SK-N-SH treated with all-trans-retinoic acid at 6 μM for 48 hours (cell line): Measurements from ENCODE around the gene ACMSD.

ENCODE experiments used
- ATAC-seq: fragments of 200-7000 bp; cut with Tn5 transposase; 3 replicates; pipeline ENCODE4 v1.9.1; 2020; ENCODE audit warnings: mild to moderate bottlenecking, moderate library complexity
- ARNTL ChIP-seq: fragments of 450-650 bp; formaldehyde crosslinking; IDR thresholded peaks from 2 replicates; pipeline ENCODE4 v1.5.0; 2020; ENCODE audit warnings: low read depth, mild to moderate bottlenecking, moderate library complexity, borderline replicate concordance
- BACH2 ChIP-seq: fragments of 250-450 bp; sonication (Bioruptor Pico); IDR thresholded peaks from 2 replicates; pipeline ENCODE4 v1.9.0; 2021; ENCODE audit warnings: mild to moderate bottlenecking, borderline replicate concordance
- CSDC2 ChIP-seq: fragments of 250-450 bp; sonication (Bioruptor Pico); IDR thresholded peaks from 2 replicates; pipeline ENCODE4 v1.5.0; 2020; ENCODE audit warnings: mild to moderate bottlenecking, moderate library complexity
- CSRNP3 ChIP-seq: fragments of 250-450 bp; sonication (Bioruptor Pico); IDR thresholded peaks from 2 replicates; pipeline ENCODE4 v1.5.1; 2021; ENCODE audit warnings: mild to moderate bottlenecking, moderate library complexity
- ESRRG ChIP-seq: fragments of 250-450 bp; sonication (Bioruptor Pico); IDR thresholded peaks from 2 replicates; pipeline ENCODE4 v1.6.1; 2021; ENCODE audit warnings: mild to moderate bottlenecking
- GLIS3 ChIP-seq: fragments of 250-450 bp; sonication (Bioruptor Pico); IDR thresholded peaks from 2 replicates; pipeline ENCODE4 v1.5.0; 2020; ENCODE audit warnings: mild to moderate bottlenecking, moderate library complexity
- ISL1 ChIP-seq: fragments of 250-450 bp; sonication (Bioruptor Pico); IDR thresholded peaks from 2 replicates; pipeline ENCODE4 v2.1.2; 2022; ENCODE audit warnings: mild to moderate bottlenecking, moderate library complexity
- PATZ1 ChIP-seq: fragments of 250-450 bp; sonication (Bioruptor Pico); IDR thresholded peaks from 2 replicates; pipeline ENCODE4 v1.8.0; 2020; ENCODE audit warnings: mild to moderate bottlenecking, moderate library complexity, borderline replicate concordance
- PPARA ChIP-seq: fragments of 250-450 bp; sonication (Bioruptor Pico); IDR thresholded peaks from 2 replicates; pipeline ENCODE4 v1.5.0; 2020; ENCODE audit warnings: mild to moderate bottlenecking, borderline replicate concordance
- RARB ChIP-seq: fragments of 250-450 bp; sonication (Bioruptor Pico); IDR thresholded peaks from 2 replicates; pipeline ENCODE4 v1.8.0; 2021; ENCODE audit warnings: mild to moderate bottlenecking, moderate library complexity
- SNAI2 ChIP-seq: fragments of 250-450 bp; sonication (Bioruptor Pico); IDR thresholded peaks from 2 replicates; pipeline ENCODE4 v1.5.0; 2020; ENCODE audit warnings: mild to moderate bottlenecking, moderate library complexity
- TCF4 ChIP-seq: fragments of 250-450 bp; sonication (Bioruptor Pico); IDR thresholded peaks from 2 replicates; pipeline ENCODE4 v1.8.0; 2021; ENCODE audit warnings: mild to moderate bottlenecking, moderate library complexity, borderline replicate concordance
- TOX ChIP-seq: fragments of 250-450 bp; sonication (Bioruptor Pico); IDR thresholded peaks from 2 replicates; pipeline ENCODE4 v1.8.0; 2021; ENCODE audit warnings: mild to moderate bottlenecking, moderate library complexity, borderline replicate concordance
- ZFP3 ChIP-seq: fragments of 250-450 bp; sonication (Bioruptor Pico); IDR thresholded peaks from 2 replicates; pipeline ENCODE4 v1.5.0; 2020; ENCODE audit warnings: mild to moderate bottlenecking, moderate library complexity
- ZFP30 ChIP-seq: fragments of 450-650 bp; formaldehyde crosslinking; IDR thresholded peaks from 2 replicates; pipeline ENCODE4 v1.5.0; 2022; ENCODE audit warnings: mild to moderate bottlenecking, moderate library complexity
- ZNF565 ChIP-seq: fragments of 450-650 bp; formaldehyde crosslinking; conservative IDR thresholded peaks from 2 replicates; pipeline ENCODE4 v1.5.0; 2020; ENCODE audit warnings: low read depth, mild to moderate bottlenecking, moderate library complexity
- ZNF70 ChIP-seq: fragments of 450-650 bp; formaldehyde crosslinking; IDR thresholded peaks from 2 replicates; pipeline ENCODE4 v1.5.0; 2020; ENCODE audit warnings: mild to moderate bottlenecking, moderate library complexity
- ZNF8 ChIP-seq: fragments of 450-650 bp; formaldehyde crosslinking; IDR thresholded peaks from 2 replicates; pipeline ENCODE4 v1.5.0; 2020; ENCODE audit warnings: mild to moderate bottlenecking, moderate library complexity
- TF ChIP-seq, protein P1 (sequence below): fragments of 250-450 bp; sonication (Bioruptor Pico); IDR thresholded peaks from 2 replicates; pipeline ENCODE4 v1.5.0; 2020; ENCODE audit warnings: mild to moderate bottlenecking, moderate library complexity
- TF ChIP-seq, protein P2 (sequence below): fragments of 250-450 bp; sonication (Bioruptor Pico); IDR thresholded peaks from 2 replicates; pipeline ENCODE4 v1.8.0; 2021; ENCODE audit warnings: low read depth, mild to moderate bottlenecking, moderate library complexity, borderline replicate concordance

ACMSD gene

DNA sequence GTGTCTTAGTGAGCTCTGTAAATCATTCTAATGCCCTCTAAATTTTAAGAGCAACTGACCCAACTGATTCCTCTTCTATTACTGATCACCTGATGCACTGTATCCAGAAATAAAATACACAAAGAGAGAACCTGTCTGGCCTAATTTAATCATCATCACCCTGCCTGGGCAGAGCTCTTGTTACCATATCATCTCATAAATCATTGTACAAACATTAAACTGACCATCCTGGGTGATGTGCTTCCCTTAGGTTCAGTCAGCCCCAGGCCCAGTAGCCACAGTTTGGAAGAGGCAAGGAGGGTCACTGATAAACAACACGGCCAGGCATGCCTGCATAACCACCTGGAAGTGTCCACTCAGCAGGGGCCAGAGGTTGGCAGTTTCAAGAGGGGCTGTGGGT is 22.7 kb upstream of the ACMSD start:
- no peak for ATAC-seq
- TF ChIP-seq CSRNP3 (no peak), ISL1 (CRISPR knock-in tag) (no peak), BACH2 (CRISPR knock-in tag) (no peak), GLIS3 (no peak), RARB (CRISPR knock-in tag) (no peak), ZFP3 (CRISPR knock-in tag) (no peak), ZFP30 (CRISPR knock-in tag) (no peak)
- TF ChIP-seq, protein P1, sequence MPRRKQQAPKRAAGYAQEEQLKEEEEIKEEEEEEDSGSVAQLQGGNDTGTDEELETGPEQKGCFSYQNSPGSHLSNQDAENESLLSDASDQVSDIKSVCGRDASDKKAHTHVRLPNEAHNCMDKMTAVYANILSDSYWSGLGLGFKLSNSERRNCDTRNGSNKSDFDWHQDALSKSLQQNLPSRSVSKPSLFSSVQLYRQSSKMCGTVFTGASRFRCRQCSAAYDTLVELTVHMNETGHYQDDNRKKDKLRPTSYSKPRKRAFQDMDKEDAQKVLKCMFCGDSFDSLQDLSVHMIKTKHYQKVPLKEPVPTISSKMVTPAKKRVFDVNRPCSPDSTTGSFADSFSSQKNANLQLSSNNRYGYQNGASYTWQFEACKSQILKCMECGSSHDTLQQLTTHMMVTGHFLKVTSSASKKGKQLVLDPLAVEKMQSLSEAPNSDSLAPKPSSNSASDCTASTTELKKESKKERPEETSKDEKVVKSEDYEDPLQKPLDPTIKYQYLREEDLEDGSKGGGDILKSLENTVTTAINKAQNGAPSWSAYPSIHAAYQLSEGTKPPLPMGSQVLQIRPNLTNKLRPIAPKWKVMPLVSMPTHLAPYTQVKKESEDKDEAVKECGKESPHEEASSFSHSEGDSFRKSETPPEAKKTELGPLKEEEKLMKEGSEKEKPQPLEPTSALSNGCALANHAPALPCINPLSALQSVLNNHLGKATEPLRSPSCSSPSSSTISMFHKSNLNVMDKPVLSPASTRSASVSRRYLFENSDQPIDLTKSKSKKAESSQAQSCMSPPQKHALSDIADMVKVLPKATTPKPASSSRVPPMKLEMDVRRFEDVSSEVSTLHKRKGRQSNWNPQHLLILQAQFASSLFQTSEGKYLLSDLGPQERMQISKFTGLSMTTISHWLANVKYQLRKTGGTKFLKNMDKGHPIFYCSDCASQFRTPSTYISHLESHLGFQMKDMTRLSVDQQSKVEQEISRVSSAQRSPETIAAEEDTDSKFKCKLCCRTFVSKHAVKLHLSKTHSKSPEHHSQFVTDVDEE (CRISPR knock-in tag) = no peak

DNA sequence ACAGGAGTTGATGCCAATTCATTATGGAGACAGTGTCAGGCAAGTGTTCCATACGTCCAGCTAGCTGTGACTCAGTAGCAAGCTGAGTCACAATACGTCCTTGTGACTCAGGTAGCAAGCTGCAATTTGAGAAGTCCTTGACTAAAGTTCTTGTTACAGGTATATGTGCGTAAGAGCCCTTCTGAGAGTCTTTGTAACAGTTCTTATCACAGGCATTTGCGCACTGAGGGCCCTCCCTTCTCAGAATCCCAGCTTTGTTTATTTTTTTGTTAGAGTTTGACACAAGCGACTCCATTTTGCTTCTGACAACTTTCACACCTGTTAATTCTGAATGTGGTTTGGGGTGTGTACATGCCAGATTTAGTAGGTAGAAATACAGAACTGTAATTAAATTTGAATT is 20.1 kb upstream of the ACMSD start:
- no peak for TF ChIP-seq TCF4 (CRISPR knock-in tag)
- no peak for TF ChIP-seq PPARA (CRISPR knock-in tag)
- no peak for TF ChIP-seq TOX (CRISPR knock-in tag)
- TF ChIP-seq RARB (CRISPR knock-in tag) = no peak
- ATAC-seq = no peak

GRCh38 chr2:134819334-134819733 is 19.1 kb upstream of the ACMSD start:
- no peak for ATAC-seq

GRCh38 chr2:134823431-134823830 is 15.0 kb upstream of the ACMSD start:
- no peak for ATAC-seq
- TF ChIP-seq TCF4 (CRISPR knock-in tag) (no peak), ZFP3 (CRISPR knock-in tag) (no peak), TOX (CRISPR knock-in tag) (no peak), ZFP30 (CRISPR knock-in tag) (no peak), GLIS3 (no peak), CSDC2 (CRISPR knock-in tag) (no peak), ZNF565 (no peak), ESRRG (no peak), ZNF8 (no peak), SNAI2 (CRISPR knock-in tag) (no peak), ARNTL (CRISPR knock-in tag) (no peak), ZNF70 (no peak), RARB (CRISPR knock-in tag) (no peak), PATZ1 (CRISPR knock-in tag) (no peak)
- TF ChIP-seq, protein P1 (CRISPR knock-in tag) = no peak
- TF ChIP-seq, protein P2, sequence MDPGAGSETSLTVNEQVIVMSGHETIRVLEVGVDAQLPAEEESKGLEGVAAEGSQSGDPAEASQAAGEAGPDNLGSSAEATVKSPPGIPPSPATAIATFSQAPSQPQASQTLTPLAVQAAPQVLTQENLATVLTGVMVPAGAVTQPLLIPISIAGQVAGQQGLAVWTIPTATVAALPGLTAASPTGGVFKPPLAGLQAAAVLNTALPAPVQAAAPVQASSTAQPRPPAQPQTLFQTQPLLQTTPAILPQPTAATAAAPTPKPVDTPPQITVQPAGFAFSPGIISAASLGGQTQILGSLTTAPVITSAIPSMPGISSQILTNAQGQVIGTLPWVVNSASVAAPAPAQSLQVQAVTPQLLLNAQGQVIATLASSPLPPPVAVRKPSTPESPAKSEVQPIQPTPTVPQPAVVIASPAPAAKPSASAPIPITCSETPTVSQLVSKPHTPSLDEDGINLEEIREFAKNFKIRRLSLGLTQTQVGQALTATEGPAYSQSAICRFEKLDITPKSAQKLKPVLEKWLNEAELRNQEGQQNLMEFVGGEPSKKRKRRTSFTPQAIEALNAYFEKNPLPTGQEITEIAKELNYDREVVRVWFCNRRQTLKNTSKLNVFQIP (CRISPR knock-in tag) = no peak

More at GRCh38 chr2:134819334-134819733, 19.1 kb upstream of the ACMSD start:
- TF ChIP-seq ESRRG (no peak), PATZ1 (CRISPR knock-in tag) (no peak), ZNF565 (no peak), ZFP3 (CRISPR knock-in tag) (no peak)
